LoVo (cell line): ENCODE results near the gene CAMTA1.

ENCODE experiments used
- DNase-seq: peaks from one replicate; pipeline ENCODE4 v3.0.0-alpha.2; 2016; ENCODE audit warnings: low spot score

Gene CAMTA1

DNA sequence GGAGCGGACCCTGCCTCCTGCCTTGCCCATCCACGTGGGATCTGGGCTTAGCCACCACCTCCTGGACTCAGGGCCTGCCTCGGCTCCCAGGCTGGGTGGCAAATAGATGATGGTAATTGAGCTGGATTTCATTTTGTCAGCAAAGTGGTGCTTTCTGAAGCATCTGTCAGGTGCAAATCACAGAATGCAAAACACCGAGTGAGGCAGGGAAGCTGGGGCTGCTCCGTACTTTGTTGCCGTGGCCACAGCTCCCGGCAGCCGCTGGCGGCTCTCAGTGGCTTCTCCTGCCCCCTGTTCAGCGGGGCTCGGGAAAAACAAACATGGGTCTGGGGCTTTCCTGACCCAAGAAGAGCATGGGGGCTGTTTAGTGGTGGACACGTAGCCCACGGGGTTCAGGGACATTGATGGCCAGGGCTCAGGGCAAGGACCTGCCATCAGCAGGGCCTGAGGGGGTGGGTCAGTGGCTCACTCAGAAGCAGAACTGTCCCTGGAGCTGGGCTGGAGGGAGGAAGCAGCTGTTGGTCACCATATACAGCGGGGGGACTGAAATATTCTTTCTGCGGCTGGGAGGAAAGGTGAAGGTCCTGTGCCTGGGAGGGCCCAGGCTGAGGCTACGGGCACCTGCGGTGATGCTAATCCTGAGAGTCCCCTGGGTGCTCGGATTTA, 855.8 kb downstream of the CAMTA1 start:
- no peak for DNase-seq

DNA sequence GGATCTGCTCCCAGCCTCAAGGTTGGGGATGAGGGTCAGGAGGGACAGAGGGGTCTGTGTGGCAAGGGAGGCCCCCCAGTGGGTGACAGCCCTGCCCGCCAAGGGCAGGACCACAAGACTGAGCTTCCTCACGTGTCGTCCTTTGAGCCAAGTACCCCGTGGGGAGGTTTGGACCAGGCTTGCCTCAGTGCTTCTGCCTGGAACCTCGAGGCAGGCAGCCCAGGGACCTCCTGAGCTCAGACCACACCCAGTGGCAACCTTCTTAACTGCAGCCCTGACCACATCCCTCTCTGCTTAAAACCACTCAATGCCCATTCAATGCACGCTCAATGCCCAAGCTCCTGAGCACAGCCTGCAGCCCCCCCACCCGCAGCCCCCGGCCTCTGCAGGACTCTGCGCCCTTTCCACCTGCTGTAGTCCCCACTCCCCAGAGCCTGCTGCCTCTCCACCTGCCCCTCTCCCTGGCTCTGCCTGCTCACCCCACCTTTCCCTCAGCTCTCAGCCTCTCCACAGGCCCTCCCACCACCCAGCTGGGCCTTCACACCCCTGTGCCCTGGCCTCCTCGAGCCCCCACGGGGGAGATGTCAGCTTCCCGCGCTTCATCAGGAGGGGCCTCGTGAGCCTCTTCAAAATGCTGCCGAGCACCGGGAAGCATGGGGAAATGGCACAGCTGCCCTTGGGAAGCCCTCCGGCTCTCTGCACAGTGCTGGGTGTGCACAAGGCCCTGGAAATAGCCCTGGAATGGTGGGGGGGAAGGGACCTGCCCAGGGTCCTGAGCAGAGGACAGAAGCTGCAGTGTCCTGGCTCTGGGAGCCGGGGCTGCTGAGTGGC, 856.5 kb downstream of the CAMTA1 start:
- DNase-seq, result no peak

DNA sequence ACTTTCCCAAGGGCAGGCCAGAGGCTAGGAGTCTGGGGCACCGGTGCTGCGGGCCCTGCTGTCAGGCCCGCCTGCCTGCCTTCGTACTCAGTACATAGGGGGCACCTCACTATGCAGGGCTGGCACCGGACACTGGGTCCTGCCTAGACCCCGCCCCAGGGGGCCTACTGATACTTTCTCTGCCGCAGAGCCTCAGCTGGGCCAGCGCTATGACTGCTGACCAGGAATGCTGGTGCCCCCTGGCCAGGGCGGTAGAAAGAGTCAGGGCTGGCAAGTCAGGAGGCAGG, 857.1 kb downstream of the CAMTA1 start:
- no peak for DNase-seq

DNA sequence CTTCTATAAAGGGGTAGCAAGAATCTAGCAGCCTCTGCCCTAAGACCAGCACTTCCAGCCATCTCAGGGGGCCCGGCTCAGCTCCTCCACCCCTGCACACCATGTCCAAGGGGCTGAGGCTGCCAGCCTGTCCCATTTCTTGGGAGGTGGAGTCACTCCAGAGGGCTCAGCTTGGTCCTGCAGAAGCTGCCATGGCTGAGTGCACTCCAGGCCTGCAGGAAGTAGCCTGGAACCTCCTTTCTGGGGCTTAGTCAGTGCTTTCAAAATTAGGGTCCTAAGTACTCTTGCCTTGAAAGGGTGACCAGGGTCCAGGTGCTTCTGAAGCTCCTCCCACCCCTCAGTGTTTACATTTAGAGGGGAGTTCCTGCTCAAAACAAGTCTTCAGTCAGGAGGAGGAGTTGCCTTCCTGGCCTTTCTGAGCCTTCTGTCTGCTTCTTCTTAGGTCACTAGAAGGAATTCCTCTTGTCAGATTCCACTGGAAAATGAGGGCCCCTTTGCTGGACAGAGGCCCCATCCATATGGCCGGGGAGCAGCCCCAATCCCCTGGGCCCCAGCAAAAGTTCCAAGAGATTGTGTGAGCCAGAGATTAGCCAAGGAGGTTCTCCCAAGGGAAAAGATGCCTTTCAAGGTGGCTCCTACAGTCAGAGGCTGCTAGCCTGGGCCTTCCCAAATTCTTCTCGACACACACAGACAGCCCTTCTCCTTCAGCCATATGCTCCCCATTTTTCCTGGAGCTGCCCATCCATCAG, 857.7 kb downstream of the CAMTA1 start:
- no peak for DNase-seq

DNA sequence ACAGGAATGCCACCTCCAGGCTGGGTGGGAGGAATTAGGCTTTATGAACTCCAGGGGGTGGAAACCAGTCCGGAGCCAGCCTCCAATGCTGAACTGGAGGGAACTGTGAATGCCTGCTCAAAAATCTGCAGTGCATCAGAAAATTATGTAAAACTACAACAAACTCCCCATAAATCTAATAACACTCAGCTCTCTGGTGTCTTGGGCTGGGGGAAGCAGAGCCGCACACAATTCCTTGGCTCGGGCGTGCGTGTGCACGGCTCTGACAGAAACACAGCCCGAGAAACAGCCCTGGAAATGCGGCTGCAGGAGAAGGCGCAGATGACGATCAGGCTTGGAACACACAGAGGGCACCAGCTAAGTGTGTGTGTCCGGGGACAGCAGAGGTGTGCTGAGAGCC, 858.3 kb downstream of the CAMTA1 start:
- no peak for DNase-seq

DNA sequence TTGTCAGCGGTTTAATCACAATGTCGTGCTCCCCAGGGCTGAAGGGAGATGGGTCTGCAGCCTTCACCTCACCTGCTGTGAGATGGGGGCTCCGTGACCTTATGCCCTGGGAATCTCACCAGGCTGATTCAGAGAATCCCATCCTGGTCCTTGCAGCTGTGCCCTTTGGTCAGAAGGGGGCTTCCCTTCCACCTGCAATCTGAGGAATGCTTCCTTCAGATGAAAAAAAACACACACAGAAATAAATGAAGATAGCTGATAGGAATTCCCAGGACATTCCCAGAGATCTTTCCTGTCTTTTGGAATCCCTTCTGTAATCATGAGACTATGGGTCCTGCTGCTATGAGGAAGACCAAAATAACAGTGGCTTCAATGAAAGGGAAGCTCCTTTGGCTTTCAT, 858.8 kb downstream of the CAMTA1 start:
- DNase-seq, result no peak

DNA sequence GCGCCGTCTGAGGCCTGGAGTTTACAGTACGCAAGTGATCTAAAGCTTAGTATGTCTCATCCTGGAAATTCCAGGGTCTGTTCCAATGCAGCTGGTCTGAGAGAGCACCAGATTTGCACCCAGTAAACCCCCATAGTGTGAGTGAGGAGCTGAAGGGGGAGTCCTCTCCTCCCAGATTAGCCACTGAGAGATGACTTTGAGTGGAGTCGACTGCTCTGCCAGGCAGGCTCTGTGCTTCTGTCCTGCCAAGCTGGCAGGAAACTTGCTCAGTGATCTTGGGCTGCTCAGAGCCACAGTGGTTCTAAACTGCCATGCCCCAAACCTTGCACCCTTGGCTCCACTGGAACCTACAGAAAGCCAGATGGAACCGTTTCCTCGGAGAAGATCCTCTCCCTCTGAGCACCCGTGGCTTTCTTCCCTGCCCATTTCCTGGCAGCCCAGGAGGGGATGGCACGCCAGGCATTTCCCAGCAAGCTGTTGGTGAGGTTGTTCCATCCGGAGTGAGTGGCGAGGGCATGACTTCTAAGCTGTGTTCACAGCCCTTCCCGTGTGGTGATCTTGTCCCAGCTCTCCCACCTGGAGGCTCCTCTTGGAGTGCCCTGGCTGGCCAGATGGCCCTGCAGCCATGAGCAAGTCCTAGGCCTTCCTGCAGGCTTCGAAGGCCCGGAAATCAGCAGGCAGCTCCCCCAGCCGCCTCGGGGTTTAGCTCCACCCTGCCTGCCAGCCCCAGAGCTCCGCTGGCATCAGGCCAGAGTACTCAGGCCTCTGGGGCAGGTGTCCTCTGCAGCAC, 859.9 kb downstream of the CAMTA1 start:
- DNase-seq, result no peak

DNA sequence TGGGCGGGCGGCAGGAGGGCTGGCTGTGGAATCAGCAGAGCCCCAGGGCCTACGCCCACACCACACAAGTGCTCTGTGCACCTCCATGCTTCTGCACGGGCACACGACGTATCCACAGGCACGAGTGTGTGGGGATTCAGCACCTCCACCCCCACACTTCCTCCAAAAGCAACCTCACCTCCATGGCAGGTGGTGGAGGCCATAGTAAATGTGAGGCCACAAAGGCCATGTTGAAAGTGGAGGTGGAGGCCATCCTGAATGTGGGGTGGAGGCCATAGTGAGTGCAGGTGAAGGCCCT, 860.4 kb downstream of the CAMTA1 start:
- no peak for DNase-seq

- DNase-seq, result no peak
Observed at GRCh38 chr1:7646164-7646563, 860.9 kb downstream of the CAMTA1 start.

DNA sequence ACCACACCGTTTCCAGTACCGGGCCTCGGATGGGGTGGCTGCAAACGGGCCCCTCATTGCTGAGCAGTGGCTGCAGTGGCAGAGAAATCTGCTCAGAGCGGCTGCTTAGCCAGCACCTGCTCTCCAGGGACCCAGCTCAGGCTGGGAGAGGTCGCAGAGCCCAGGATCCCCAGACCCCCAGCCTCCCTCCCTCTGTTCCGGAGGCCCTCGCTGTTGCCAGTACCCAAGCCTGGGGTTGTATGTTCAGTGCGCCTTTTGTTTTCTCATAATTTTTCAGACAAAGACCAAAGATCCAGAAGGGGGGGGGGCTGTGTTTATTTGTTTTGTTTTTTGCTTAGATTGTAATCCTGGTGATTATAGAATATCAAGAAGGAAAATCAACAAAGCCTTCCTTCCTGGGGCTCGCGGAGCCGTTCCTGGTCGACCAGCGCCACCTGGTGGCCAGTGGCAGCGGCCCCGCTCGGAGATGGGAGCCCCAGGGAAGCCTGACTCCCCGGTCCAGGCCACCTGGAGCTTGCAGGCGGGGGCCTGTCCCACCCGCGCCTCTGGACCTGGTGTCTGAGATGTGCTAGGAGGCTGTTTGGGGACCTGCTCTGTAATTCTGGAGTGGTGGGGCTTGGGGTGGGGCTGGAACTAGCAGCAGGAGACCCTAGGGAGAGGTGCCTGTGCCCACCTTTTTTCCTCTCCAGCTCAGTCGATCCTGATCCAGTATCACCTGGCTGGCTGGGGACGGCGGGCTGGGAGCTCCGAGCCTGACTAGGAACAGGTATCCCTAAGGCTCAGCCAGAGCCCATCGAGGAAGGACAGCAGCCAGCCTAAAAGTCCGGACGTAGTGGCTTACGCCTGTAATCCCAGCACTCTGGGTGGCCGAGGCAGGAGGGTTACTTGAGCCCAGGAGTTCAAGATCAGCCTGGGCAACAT, 862.0 kb downstream of the CAMTA1 start:
- DNase-seq, result peak; percentile 52

GRCh38 chr1:7648761-7649384, 863.6 kb downstream of the CAMTA1 start:
- DNase-seq, result no peak

- no peak for DNase-seq
Observed at GRCh38 chr1:7650801-7651200, 865.5 kb downstream of the CAMTA1 start.

DNA sequence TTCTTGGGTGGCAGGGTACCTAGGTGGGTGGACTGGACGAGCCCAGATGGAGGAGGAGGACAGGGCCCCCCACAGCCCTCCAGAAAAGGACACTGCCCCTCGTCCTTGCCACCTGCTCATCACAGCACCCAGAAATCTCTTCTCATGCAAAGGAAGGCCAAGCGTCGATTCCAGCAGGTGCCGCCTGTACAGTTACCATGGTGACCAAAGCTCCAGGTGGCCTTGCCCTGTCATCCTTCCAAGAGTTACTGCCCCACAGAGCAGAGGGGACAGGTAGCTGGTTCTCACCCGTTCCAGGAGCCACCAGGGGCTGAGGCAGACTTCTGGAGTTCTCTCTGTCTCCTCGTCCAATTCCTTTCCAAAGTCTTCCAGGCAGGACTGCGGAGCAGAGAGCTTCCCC, 865.9 kb downstream of the CAMTA1 start:
- no peak for DNase-seq

DNA sequence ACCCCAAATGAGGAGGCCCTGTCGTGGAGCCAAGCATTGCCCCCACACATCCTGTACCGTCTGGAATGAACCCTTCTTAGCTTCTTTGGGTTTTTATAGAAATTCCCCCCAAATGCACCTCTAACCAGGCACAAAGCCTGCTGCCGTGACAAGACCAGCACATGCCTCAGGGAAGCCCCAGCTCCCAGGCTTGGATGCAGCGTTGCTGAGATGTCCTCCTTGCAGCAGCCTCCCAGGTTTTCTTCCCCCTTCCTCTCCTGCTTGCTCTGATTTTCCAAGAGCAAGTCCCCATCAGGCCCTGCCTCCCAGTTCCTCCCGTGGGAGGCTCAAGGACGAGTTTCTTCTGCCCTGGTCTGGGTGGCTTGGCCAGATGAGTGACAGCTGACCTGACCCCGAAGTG, 866.8 kb downstream of the CAMTA1 start:
- DNase-seq, result no peak

DNA sequence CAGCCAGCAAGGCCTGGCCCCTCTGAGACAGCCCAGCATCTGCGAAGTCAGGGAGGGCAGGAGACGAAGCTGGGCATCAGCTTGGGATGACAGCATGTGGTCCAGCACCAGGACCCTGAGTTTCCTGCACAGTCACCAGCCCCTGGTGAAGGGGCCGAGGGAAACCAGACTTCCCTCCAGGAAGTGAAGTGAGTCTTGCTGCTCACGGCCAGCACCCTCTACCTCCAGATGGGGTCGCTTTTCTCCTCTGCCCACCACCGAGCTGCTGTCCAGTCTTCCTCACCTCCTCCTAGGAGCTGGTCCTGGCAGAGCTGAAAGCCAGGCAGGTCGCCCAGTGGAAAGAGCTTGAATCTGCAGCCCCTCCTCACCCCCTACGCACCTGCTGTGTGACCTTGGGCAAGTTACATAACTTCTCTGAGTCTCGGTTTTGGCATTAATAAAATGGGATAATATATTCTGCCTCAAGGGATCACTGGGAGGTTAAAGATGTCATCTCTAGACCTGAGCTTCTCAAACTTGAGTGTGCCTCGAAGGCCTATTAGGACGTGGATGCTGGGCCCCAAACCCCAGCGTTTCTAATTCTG, 867.4 kb downstream of the CAMTA1 start:
- DNase-seq, result no peak

DNA sequence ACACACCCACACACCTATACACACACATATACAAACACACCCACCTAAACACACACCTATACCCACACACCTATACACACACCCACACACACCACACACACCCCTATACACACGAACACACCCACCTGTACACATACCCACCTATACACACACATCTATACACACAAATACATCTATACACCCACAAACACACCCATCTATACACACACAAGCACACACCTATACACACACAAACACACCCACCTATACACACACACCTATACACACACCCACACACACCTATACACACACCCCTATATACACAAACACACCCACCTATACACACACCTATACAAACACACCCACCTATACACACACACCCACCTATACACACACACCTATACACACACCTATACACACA, 869.5 kb downstream of the CAMTA1 start:
- DNase-seq, result no peak

GRCh38 chr1:7655354-7655753, 870.1 kb downstream of the CAMTA1 start:
- no peak for DNase-seq

DNA sequence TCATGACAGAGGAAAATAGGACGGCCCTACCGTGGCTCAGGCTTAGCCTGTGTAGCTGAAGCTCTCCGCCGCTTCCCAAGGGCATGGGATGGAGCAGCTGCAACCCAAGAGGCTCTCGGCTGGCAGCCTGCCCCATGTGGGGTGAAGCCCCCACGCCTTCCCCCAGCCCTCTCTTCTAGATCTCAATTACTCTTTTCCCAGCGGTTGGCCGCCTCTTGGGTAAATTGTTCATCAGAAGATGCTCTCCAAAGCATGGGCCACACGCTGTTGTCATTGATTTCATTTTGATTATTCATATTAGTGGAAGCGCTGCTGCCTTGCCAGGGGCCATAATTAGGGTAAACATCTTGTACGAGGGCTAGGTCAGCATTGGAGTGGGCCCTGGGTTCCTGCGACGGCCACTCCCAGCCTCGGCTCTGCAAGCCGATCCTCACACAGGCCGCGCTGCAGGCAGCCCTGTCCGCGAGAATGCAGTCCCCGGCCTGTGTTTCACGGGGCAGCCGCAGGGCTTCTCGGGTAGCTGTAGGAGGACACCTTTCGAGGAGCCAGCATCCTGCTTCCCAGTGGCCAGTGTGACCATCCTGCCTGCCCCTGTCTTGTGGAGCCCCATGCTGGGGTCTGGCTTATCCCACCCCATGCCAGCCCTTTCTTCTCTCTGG, 871.4 kb downstream of the CAMTA1 start:
- DNase-seq, result no peak

GRCh38 chr1:7657287-7658016, 872.2 kb downstream of the CAMTA1 start:
- DNase-seq, result no peak
